ENCODE data around the gene MAST3.

- TF ChIP-seq POLR2AphosphoS5 (IDR thresholded peaks at IDR 0.05; ENCODE audit: low read depth, low read length) (no peak), POLR2A (IDR thresholded peaks at IDR 0.05; ENCODE audit: low read depth, low read length) (peak; percentile 81; the same call in 1 of the 2 replicates), POU2F2 (IDR thresholded peaks at IDR 0.05; ENCODE audit: low read depth, low read length) (no peak), TAF1 (IDR thresholded peaks at IDR 0.05; ENCODE audit: low read depth, low read length) (no peak), SPI1 (IDR thresholded peaks at IDR 0.05; ENCODE audit: low read depth, low read length) (no peak), PAX5 (IDR thresholded peaks at IDR 0.05; ENCODE audit: insufficient read depth, low read length, severe bottlenecking) (no peak)
These were observed 664 bp downstream of the MAST3 start for GRCh38 chr19:18097993-18098890.

Data from GM12891 (cell line).